A549 (cell line): Measurements from ENCODE around the gene POLR2H. TPM values are rescaled to one million over a fixed set of nuclear protein-coding genes. Genes with fewer than 3 reads are reported as not detected.
"Not testable (repeated sequence)": the region's sequence is repeated elsewhere in the genome, so short reads cannot be mapped to it uniquely, and the experiment has no call there.

Source experiments
- ATAC-seq, 2 experiments: fragments of 200-7000 bp in 1 of 2; fragments of >200 bp in 1 of 2; cut with Nextera tagmentation in 1 of 2; cut with Tn5 transposase in 1 of 2; 3 replicates each; pipeline versions ENCODE4 v1.8.0 to v1.9.1; 2018 to 2020; ENCODE audit warnings: mild to moderate bottlenecking in 1 of 2, moderate library complexity in 1 of 2
- CTCF ChIA-PET: fragments of 300-600 bp; sonication (Branson Sonifier 250); formaldehyde crosslinking; extraction: SDS; loops from one replicate; lab custom pipeline; 2021; ENCODE audit warnings: antibody characterized with exemption, inconsistent platforms; lab: Yijun Ruan, JAX
- POLR2A ChIA-PET: fragments of 350-600 bp; formaldehyde crosslinking; extraction: SDS; loops from one replicate; lab custom pipeline; 2021; ENCODE audit warnings: antibody characterized with exemption, inconsistent platforms; lab: Yijun Ruan, JAX
- DNase-seq, 2 experiments: peaks; one replicate each; pipeline versions ENCODE4 v3.0.0 to v3.0.0-alpha.2; 2011 to 2016; ENCODE audit warnings: low read depth in 1 of 2, low spot score in 1 of 2
- FAIRE-seq: peaks from 2 replicates; lab custom pipeline; 2011; peaks lifted over from hg19 to GRCh38; lab: Jason Lieb, UNC
- H3K27ac ChIP-seq, 2 experiments: fragments of >200 bp; sonication (Bioruptor Twin); formaldehyde crosslinking; 3 replicates each; pipeline ENCODE4 v1.5.1; 2016 to 2017
- H3K4me1 ChIP-seq: fragments of >200 bp; sonication (Bioruptor Twin); formaldehyde crosslinking; 3 replicates; pipeline ENCODE4 v1.6.1; 2016
- H3K4me2 ChIP-seq: fragments of >200 bp; sonication (Bioruptor Twin); formaldehyde crosslinking; 3 replicates; pipeline ENCODE4 v1.6.1; 2016
- H3K4me3 ChIP-seq: fragments of >200 bp; sonication (Bioruptor Twin); formaldehyde crosslinking; 3 replicates; pipeline ENCODE4 v1.5.1; 2016
- H3K9me3 ChIP-seq: fragments of >200 bp; sonication (Bioruptor Twin); formaldehyde crosslinking; 3 replicates; pipeline ENCODE4 v1.6.1; 2016
- BHLHE40 ChIP-seq: IDR thresholded peaks from 2 replicates; pipeline ENCODE4 v1.6.1; 2012; ENCODE audit warnings: low read depth, low read length, inconsistent platforms
- CHD4 ChIP-seq: fragments of 200-600 bp; sonication (generic); IDR thresholded peaks from 2 replicates; pipeline ENCODE4 v1.6.1; 2016; ENCODE audit warnings: antibody characterized with exemption, mild to moderate bottlenecking, borderline replicate concordance
- EHMT2 ChIP-seq: fragments of 200-600 bp; sonication (generic); IDR thresholded peaks from 2 replicates; pipeline ENCODE4 v1.6.1; 2016; ENCODE audit warnings: antibody characterized with exemption, low read depth, mild to moderate bottlenecking, moderate library complexity
- JUN ChIP-seq, 2 experiments: fragments of >200 bp; sonication (Bioruptor Twin); formaldehyde crosslinking; IDR thresholded peaks; 2 replicates in 1 of 2; 3 replicates in 1 of 2; pipeline ENCODE4 v1.6.1; 2016 to 2017
- JUNB ChIP-seq: fragments of >200 bp; sonication (Bioruptor Twin); formaldehyde crosslinking; IDR thresholded peaks from 2 replicates; pipeline ENCODE4 v1.6.1; 2016
- NR3C1 ChIP-seq: fragments of >200 bp; sonication (Bioruptor Twin); formaldehyde crosslinking; IDR thresholded peaks from 3 replicates; pipeline ENCODE4 v1.6.1; 2017
- POLR2AphosphoS2 ChIP-seq: conservative IDR thresholded peaks from 2 replicates; pipeline ENCODE4 v1.6.1; 2012; ENCODE audit warnings: low read length, improper control_type of control experiment, inconsistent platforms
- RFX5 ChIP-seq: fragments of 450-650 bp; IDR thresholded peaks from 2 replicates; pipeline ENCODE4 v1.7.1; 2014; ENCODE audit warnings: antibody characterized with exemption, mild to moderate bottlenecking, moderate library complexity
- ZNF302 ChIP-seq: fragments of 250-450 bp; sonication (Bioruptor Pico); IDR thresholded peaks from 2 replicates; pipeline ENCODE4 v1.9.0; 2021; ENCODE audit warnings: inconsistent platforms, mild to moderate bottlenecking, moderate library complexity
- WGBS: methylation state at CpG from one replicate; pipeline ENCODE4 v1.1.6; 2017; ENCODE audit errors: missing lambda C conversion rate; 5-methylcytosine and 5-hydroxymethylcytosine counted together
- polyA plus RNA-seq, 4 experiments: library from polyadenylated mRNA; depleted of rRNA in 3 of 4; stranded (reverse); fragments of >200 nt; fragmentation: RNase III in 1 of 4; extraction: RNeasy Plus Mini Kit Qiagen cat#74134 plus additional on column Dnase treatment in 1 of 4; gene quantifications; 2 replicates in 3 of 4; 3 replicates in 1 of 4; pipeline ENCODE4 v1.2.3, GENCODE V29; 2011 to 2017
- TF ChIP-seq, protein P1 (sequence below): fragments of >200 bp; sonication (Bioruptor Twin); formaldehyde crosslinking; IDR thresholded peaks from 3 replicates; pipeline ENCODE4 v1.5.1; 2016
- TF ChIP-seq, protein P2 (sequence below): fragments of 150-350 bp; IDR thresholded peaks from 2 replicates; pipeline ENCODE4 v1.6.1; 2014; ENCODE audit warnings: low read depth, mild to moderate bottlenecking, low read length
- TF ChIP-seq, protein P3 (sequence below): fragments of >200 bp; sonication (Bioruptor Twin); formaldehyde crosslinking; IDR thresholded peaks from 2 replicates; pipeline ENCODE4 v1.6.1; 2016
- TF ChIP-seq, protein P4 (sequence below): IDR thresholded peaks from 2 replicates; pipeline ENCODE4 v1.6.1; 2012

POLR2H gene
- polyA plus RNA-seq, 2 of the 4 experiments (the other 2 are of a cell fraction) = 104 to 127 TPM

- DNase-seq (no peak), FAIRE-seq (no peak), ATAC-seq (no peak)
- Histone ChIP-seq H3K4me1 (peaks cover 24% of the 10 kb centered on the region; the same call in 2 of the 3 replicates), H3K4me2 (no peak overlapping the region), H3K27ac (no peak overlapping the region), H3K4me3 (no peak overlapping the region), H3K9me3 (no peaks in the 10 kb centered on the region)
- ChIA-PET POLR2A (no interaction called here), CTCF (interaction anchor here (0.9 to 2.6 kb wide), 2 partner anchors 10 to 16 kb away, joined by 7 to 9 read pairs; no protein-coding TSS in a partner anchor)
- TF ChIP-seq BHLHE40 (no peak), CHD4 (no peak), EHMT2 (no peak)
- TF ChIP-seq, protein P1, sequence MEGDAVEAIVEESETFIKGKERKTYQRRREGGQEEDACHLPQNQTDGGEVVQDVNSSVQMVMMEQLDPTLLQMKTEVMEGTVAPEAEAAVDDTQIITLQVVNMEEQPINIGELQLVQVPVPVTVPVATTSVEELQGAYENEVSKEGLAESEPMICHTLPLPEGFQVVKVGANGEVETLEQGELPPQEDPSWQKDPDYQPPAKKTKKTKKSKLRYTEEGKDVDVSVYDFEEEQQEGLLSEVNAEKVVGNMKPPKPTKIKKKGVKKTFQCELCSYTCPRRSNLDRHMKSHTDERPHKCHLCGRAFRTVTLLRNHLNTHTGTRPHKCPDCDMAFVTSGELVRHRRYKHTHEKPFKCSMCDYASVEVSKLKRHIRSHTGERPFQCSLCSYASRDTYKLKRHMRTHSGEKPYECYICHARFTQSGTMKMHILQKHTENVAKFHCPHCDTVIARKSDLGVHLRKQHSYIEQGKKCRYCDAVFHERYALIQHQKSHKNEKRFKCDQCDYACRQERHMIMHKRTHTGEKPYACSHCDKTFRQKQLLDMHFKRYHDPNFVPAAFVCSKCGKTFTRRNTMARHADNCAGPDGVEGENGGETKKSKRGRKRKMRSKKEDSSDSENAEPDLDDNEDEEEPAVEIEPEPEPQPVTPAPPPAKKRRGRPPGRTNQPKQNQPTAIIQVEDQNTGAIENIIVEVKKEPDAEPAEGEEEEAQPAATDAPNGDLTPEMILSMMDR = no peak
- TF ChIP-seq, protein P2, sequence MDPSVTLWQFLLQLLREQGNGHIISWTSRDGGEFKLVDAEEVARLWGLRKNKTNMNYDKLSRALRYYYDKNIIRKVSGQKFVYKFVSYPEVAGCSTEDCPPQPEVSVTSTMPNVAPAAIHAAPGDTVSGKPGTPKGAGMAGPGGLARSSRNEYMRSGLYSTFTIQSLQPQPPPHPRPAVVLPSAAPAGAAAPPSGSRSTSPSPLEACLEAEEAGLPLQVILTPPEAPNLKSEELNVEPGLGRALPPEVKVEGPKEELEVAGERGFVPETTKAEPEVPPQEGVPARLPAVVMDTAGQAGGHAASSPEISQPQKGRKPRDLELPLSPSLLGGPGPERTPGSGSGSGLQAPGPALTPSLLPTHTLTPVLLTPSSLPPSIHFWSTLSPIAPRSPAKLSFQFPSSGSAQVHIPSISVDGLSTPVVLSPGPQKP = no peak
- 86% methylated on average over 7 of the region's 8 CpGs for WGBS
Observed at GRCh38 chr3:184339001-184339400, 22.5 kb upstream of the POLR2H start.

DNA sequence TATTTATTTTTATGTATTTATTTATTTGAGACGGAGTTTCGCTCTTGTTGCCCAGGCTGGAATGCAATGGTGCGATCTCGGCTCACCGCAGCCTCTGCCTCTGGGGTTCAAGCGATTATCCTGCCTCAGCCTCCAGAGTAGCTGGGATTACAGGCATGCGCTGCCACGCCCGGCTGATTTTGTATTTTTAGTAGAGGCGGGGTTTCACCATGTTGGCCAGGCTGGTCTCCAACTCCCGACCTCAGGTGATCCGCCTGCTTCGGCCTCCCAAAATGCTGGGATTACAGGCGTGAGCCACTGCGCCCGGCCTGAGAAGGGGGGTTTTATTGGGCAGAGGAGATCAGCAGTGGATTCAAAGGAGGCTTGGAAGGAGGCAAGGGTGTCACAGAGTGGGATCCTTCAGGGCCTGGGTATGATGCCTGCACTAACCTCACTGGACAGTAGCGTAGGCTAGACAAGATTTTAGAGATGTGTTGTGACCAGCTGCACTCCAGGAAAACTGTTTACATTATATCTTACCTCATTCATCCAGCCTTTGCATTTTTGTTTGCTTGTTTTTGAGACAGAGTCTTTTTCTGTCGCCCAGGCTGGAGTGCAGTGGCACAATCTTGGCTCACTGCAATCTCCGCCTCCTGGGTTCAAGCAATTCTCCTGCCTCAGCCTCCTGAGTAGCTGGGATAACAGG lies 21.9 kb upstream of the POLR2H start:
- DNase-seq, H3K27ac ChIP-seq, H3K9me3 ChIP-seq, H3K4me2 ChIP-seq, POLR2A ChIA-PET, FAIRE-seq, ATAC-seq, H3K4me3 ChIP-seq: not testable (repeated sequence)
- peaks cover 18% of the 10 kb centered on the region; the same call in 2 of the 3 replicates for H3K4me1 ChIP-seq
- WGBS = 95% methylated on average over 17 of the region's 19 CpGs
- CTCF ChIA-PET = interaction anchor here (0.9 to 2.6 kb wide), 2 partner anchors 9 to 16 kb away, joined by 7 to 9 read pairs; no protein-coding TSS in a partner anchor

DNA sequence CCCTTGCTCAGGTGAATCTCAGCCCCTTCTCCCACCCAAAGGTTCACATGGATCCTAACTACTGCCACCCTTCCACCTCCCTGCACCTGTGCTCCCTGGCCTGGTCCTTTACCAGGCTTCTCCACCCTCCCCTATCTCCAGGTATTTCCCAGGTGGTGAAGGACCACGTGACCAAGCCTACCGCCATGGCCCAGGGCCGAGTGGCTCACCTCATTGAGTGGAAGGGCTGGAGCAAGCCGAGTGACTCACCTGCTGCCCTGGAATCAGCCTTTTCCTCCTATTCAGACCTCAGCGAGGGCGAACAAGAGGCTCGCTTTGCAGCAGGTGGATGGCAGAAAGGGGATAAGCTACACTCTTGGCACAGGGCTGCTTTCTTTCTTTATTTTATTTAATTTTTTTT lies 19.6 kb upstream of the POLR2H start:
- H3K4me1 ChIP-seq = peaks cover 11% of the 10 kb centered on the region; the same call in 2 of the 3 replicates
- no peaks in the 10 kb centered on the region for H3K9me3 ChIP-seq
- no peak overlapping the region for H3K27ac ChIP-seq
- WGBS = 88% methylated on average over 3 of the region's 7 CpGs
- no peak for ATAC-seq
- H3K4me2 ChIP-seq = no peak overlapping the region
- H3K4me3 ChIP-seq = no peak overlapping the region
- ChIA-PET CTCF (interaction anchor here (2.2 kb wide), 1 partner anchor 12 kb away, joined by 9 read pairs; no protein-coding TSS in a partner anchor), POLR2A (no interaction called here)
- FAIRE-seq = no peak
- DNase-seq = no peak
- TF ChIP-seq CHD4 (no peak), ZNF302 (CRISPR knock-in tag) (no peak), JUN (IDR thresholded peaks at IDR 0.05) (no peak), RFX5 (no peak), JUNB (no peak), POLR2AphosphoS2 (no peak)
- TF ChIP-seq, protein P3, sequence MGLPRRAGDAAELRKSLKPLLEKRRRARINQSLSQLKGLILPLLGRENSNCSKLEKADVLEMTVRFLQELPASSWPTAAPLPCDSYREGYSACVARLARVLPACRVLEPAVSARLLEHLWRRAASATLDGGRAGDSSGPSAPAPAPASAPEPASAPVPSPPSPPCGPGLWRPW = no peak

GRCh38 chr3:184343200-184343876 lies 18.2 kb upstream of the POLR2H start:
- H3K9me3 ChIP-seq = no peaks in the 10 kb centered on the region
- H3K4me1 ChIP-seq = peaks cover 8% of the 10 kb centered on the region; the same call in 2 of the 3 replicates
- ATAC-seq (no peak), FAIRE-seq (no peak)
- TF ChIP-seq, protein P4, sequence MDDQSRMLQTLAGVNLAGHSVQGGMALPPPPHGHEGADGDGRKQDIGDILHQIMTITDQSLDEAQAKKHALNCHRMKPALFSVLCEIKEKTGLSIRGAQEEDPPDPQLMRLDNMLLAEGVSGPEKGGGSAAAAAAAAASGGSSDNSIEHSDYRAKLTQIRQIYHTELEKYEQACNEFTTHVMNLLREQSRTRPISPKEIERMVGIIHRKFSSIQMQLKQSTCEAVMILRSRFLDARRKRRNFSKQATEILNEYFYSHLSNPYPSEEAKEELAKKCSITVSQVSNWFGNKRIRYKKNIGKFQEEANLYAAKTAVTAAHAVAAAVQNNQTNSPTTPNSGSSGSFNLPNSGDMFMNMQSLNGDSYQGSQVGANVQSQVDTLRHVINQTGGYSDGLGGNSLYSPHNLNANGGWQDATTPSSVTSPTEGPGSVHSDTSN = no peak
- TF ChIP-seq NR3C1 = no peak
- TF ChIP-seq, all 56 proteins: peak for 0
- H3K4me2 ChIP-seq = no peak overlapping the region
- no peak overlapping the region for H3K4me3 ChIP-seq
- H3K27ac ChIP-seq = no peak overlapping the region
- ChIA-PET CTCF (interaction anchor here (2.2 to 2.8 kb wide), 2 partner anchors 10 to 11 kb away, joined by 9 to 23 read pairs; no protein-coding TSS in a partner anchor), POLR2A (interaction anchor here (1.3 kb wide), 1 partner anchor 19 kb away, joined by 4 read pairs; the partner anchor contains the start of gene POLR2H)
- 81% methylated on average over 5 of the region's 5 CpGs for WGBS
- DNase-seq = no peak
